Measurements from ENCODE around the gene PTPRU. TPM values are rescaled to one million over a fixed set of nuclear protein-coding genes. Genes with fewer than 3 reads are reported as not detected.
"Not testable (repeated sequence)": the region's sequence is repeated elsewhere in the genome, so short reads cannot be mapped to it uniquely, and the experiment has no call there.

PTPRU gene
- total RNA-seq, 1 donor from 2014 or later, result 0.16 TPM

- intact Hi-C loops (cut with micrococcal nuclease), result no loop called here
Measured at GRCh38 chr1:29285771-29286170, 49.4 kb downstream of the PTPRU start.

DNA sequence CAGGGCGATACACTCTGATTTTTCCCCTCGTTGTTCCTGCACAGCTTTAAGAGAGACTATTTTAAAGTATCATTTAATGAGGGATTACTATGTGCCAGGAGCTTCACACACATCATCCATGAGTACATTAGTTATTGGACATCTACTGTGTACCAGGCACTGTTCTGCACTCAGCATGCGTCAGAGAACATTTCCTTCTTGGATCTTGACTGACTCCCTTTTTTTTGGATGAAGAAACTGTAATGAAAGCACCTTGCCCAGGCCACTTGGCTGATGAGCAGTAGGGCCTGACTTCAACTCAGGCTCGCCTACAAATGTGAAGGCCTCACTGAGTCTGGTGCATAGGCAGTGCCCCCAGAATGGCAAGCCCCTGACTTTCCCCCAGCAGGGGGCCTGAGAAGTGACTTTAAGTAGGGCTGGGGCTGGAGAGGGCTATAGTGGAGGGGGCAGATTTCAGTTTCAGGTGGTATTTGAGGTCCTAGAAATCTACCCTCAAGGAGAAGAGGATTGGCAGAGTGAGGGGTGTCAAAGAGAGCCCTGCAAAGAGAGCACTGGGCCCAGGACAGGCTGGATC, 50.0 kb downstream of the PTPRU start:
- intact Hi-C loops (cut with micrococcal nuclease), result no loop called here

DNA sequence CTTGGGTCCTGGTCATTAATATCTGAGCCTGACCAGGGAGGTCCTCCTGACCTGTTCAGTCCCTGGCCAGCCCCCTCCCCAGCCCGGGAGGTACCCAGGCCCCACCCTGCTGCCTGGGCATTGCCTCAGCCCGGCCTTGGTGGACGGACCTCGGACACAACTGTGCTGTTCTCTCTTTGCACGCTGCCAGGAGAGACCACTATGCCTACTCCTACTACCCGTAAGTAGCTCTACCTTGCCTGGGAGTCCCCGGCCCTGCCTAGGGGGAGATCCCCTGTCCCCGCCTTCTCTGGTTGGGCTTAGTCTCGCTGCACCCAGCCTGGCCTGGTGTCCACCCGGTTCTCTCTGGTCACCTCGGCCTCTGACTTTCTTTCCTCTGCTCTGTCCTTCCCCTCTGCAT, 53.2 kb downstream of the PTPRU start:
- intact Hi-C loops (cut with micrococcal nuclease), result no loop called here

- intact Hi-C loops (cut with micrococcal nuclease), result no loop called here
Measured at GRCh38 chr1:29290414-29290985, 54.2 kb downstream of the PTPRU start.

DNA sequence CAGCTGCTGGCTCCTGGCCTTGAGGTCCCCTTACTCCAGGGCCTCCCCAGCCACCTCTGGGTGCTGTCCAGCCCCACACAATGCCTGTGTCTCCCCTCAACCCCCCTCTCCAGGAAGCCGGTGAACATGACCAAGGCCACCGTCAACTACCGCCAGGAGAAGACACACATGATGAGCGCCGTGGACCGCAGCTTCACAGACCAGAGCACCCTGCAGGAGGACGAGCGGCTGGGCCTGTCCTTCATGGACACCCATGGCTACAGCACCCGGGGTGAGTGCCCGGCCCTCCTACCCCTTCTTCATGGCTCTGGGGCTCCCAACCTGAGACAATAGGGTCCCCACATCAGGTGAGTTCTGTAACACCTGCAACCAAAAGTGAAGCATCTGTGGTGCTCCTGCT, 55.4 kb downstream of the PTPRU start:
- intact Hi-C loops (cut with micrococcal nuclease), result no loop called here

- intact Hi-C loops (cut with micrococcal nuclease), result no loop called here
Measured at GRCh38 chr1:29292344-29292743, 56.0 kb downstream of the PTPRU start.

GRCh38 chr1:29297450-29297849, 61.1 kb downstream of the PTPRU start:
- intact Hi-C loops (cut with micrococcal nuclease), result no loop called here

DNA sequence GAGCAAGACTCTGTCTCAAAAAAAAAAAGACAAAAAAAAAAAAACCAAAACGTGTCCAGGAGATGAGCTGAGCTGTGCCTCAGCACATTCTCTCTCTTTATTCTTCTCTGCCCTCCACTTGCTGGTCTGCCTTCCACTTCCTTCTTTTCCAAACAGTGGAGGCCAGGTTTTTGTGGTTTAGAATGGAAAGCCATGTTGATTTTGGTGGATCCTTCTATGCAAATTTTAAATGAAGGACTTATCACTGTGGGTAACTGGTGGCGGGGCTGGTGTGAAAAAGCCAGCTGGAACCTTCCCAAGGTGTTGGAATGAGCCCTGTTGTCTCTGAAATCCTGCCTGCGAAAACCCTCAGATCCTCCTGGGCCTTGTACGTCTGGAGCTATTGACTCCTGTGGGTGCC, 61.9 kb downstream of the PTPRU start:
- intact Hi-C loops (cut with micrococcal nuclease), result no loop called here

DNA sequence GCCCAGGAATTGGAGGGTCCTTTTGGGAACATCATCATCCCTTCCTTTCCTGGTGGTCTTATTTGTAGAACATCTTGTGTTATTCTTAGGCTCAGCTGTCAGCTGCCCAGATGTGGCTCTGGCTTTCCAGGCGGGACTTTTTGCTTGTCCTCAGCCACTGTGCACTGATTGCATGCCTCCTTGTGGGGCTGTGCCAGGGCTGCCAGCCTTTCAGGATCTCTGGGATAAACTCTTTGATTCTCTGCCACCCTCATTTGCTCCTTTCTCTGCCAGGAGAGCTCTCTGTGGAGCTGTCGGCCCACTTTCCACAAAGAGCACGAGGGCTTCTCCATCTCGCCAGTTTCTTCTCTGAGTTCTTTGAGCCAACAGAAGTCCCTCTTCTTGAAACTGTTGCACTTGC, 63.1 kb downstream of the PTPRU start:
- intact Hi-C loops (cut with micrococcal nuclease), result no loop called here

GRCh38 chr1:29301732-29302131, 65.4 kb downstream of the PTPRU start:
- intact Hi-C loops (cut with micrococcal nuclease), result not testable (repeated sequence)

DNA sequence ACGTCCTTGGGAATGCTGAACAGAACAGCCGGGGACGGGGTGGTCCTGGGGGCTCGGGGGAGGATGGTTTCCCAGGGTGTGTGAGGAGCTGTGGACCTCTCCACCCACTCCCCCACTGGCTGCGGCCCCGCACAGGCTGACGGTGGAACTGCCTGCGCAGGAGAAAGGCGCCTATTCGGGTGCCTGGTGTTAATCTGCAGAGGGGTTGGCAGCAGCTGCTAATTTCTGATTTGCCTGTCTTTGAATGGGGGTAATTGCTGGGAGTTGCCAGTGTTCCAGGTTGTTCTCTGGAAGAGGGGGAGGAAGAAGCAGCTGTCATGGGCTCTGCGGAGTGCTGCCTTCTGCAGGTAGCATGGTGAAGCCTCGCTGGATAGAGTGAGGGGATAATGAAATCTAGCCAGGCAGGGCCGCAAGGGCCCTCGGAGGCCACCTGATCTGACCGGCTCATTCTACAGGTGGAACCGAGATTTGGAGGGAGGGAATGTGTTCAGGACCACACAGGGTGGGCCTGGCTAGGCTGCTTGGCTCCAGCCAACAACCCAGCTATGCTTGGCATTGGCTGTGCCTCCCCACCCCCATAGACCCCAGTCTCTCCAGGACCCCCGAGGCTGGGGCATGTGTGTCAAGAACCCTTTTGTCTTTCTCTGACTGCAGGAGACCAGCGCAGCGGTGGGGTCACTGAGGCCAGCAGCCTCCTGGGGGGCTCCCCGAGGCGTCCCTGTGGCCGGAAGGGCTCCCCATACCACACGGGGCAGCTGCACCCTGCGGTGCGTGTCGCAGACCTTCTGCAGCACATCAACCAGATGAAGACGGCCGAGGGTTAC, 67.1 kb downstream of the PTPRU start:
- intact Hi-C loops (cut with micrococcal nuclease), result no loop called here

DNA sequence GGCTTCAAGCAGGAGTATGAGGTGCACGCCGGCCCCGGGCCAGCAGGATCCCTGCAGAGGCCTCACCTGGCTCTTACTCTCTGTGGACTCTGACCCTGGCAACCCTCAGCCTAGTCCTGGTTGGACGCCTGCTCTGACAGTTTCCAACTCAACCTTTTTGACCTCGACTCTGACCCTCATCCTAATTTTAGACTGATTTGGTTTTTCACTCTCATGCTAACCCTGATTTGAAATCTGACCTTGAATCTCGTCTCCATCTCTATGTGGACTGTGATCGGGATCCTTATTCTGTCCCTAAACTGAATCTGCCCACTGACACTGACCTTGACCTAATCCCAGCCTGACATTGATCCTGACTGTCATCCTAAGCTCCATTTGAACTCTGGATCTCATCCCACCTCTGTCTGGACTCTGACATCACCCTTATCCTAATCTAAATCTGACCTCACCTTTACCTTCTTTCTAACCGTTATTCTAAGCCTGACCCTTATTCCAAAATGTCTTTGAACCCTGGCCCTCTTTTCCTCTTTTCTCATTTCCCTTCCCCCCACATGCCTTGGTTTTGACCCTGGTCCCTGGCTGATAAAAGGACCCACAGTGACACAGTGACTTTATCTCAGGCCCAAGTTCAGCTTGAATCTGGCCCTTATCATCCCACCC, 67.8 kb downstream of the PTPRU start:
- intact Hi-C loops (cut with micrococcal nuclease), result no loop called here

DNA sequence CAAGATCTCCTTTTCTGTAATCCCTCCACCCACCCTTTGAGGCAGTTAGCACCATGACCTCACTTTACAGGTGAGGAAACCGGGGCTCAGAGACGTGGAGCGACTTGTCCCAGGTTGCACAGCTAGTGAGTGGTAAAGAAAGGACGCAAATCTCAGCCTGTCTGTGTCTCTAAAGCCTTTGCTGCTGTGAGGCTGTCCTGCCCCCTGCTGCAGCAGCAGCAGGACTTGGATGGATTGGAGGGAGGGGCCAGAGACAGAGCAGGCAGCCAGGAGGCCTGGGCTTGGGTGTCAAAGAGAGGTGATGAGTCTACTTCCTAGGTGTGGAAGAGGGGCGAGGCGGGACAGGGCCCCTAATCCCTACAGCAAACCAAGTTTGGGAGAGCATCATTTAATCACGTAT, 69.6 kb downstream of the PTPRU start:
- intact Hi-C loops (cut with micrococcal nuclease), result no loop called here

- intact Hi-C loops (cut with micrococcal nuclease), result no loop called here
Measured at GRCh38 chr1:29306471-29307140, 70.3 kb downstream of the PTPRU start.

- intact Hi-C loops (cut with micrococcal nuclease), result no loop called here
Measured at GRCh38 chr1:29309075-29309474, 72.8 kb downstream of the PTPRU start.

DNA sequence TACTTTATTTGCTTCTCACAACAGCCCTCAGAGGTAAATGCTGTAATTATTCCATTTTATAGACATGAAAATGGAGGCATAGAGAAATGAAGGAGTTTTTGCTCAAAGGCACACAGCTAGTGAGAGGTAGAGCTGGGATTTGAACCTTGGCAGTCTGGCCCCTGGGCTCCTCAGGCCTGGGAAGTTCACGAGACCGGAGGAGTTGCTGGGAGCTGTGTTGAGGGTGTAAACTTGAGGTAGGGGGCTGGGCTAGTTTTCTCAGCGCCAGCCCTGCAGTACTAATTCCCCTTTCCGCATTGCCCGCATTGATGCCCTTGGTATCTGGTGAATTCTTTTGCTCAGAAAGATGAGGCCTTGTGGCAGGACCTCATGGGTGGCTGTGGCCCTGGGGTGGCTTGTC, 73.3 kb downstream of the PTPRU start:
- intact Hi-C loops (cut with micrococcal nuclease), result no loop called here

DNA sequence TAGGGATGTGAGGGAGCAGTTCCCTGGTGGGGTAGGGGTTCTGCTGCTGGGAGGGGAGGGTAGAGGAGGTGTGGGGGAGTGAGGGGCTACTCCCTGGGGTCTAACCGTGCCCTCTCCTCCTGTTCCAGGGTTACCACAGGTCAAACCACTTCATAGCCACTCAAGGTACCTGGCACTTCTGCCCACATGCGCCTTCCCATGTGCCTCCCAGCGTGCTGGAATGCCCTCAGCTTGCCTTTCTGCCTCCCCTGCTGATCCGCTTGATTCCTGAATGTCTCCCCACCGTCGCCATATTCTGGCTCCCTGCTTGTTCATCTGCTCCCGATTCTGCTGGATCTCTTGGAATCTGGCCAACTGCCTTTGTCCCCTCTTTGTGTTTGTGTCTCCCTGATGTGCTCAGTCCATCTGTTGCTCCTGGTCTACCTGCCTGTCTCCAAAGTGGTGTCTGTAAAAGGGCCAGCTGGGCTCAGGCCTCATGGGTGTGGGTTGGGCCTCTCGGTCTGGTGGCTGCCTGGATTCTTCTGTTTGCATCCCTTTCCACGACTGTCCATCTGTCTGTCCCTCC, 74.4 kb downstream of the PTPRU start:
- intact Hi-C loops (cut with micrococcal nuclease), result no loop called here

DNA sequence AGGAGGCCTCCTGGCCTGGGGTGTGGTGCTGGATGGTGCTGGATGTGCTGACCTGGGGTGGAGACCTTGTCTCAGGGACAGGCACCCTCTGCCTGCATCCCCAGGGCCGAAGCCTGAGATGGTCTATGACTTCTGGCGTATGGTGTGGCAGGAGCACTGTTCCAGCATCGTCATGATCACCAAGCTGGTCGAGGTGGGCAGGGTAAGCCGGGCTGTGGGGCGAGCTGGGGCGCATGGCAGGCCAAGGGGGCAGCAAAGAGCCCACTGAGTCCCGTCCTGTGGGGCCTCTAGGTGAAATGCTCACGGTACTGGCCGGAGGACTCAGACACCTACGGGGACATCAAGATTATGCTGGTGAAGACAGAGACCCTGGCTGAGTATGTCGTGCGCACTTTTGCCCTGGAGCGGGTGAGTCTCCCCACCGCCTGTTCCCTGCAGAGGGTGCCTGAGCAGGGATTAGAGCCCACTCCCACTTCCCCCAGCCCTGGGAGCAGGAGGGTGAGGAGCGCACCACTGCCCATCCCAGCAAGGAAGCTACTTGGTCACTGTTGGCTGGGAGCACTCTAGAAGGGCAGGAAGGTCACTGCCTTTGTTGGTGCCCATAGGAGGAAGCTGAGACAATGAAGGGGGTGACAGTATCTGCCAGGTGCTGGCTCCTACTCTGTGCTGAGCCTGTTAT, 75.2 kb downstream of the PTPRU start:
- intact Hi-C loops (cut with micrococcal nuclease), result no loop called here

GRCh38 chr1:29312469-29313461, 76.4 kb downstream of the PTPRU start:
- intact Hi-C loops (cut with micrococcal nuclease), result no loop called here

DNA sequence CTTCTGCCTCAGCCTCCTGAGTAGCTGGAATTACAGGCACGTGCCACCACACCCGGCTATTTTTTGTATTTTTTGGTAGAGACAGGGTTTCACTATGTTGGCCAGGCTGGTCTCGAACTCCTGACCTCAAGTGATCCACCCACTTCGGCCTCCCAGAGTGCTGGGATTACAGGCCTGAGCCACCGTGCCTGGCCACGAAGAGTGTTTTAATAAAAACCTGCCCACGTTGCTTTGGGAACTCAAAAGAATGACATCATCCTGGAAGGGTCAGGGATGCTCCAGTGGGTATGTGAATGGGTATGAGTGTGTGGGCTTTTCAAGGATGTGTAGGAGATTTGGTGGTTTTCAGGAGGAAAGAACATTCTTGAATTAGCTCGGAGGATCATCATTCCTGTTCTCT, 78.4 kb downstream of the PTPRU start:
- intact Hi-C loops (cut with micrococcal nuclease), result not testable (repeated sequence)
